K562 (cell line): Measurements from ENCODE around the gene EIF4G1. TPM values are rescaled to one million over a fixed set of nuclear protein-coding genes. Genes with fewer than 3 reads are reported as not detected.
A peak's percentile ranks its signal among the peaks of the same experiment; 100 is the strongest.

Source experiments
- CBFA2T3 ChIP-seq: fragments of 450-650 bp; IDR thresholded peaks from 2 replicates; pipeline ENCODE4 v1.6.1; 2017
- CREB3 ChIP-seq: fragments of 450-650 bp; conservative IDR thresholded peaks from 2 replicates; pipeline ENCODE4 v1.6.1; 2016; ENCODE audit warnings: missing genetic modification characterization, low read depth, mild to moderate bottlenecking, missing compliant biosample characterization, moderate library complexity
- DDX20 ChIP-seq: fragments of 450-650 bp; IDR thresholded peaks from 2 replicates; pipeline ENCODE4 v1.6.1; 2016; ENCODE audit warnings: missing genetic modification characterization, low read depth, mild to moderate bottlenecking, missing compliant biosample characterization, moderate library complexity
- ETS2 ChIP-seq: IDR thresholded peaks from 2 replicates; pipeline ENCODE4 v1.6.1; 2016; ENCODE audit warnings: borderline replicate concordance, missing genetic modification characterization, mild to moderate bottlenecking, moderate library complexity, missing compliant biosample characterization; ENCODE audit not compliant: poor library complexity, severe bottlenecking
- FOXA3 ChIP-seq, 2 experiments: fragments of 450-650 bp in 1 of 2; sonication (generic) in 1 of 2; formaldehyde crosslinking; IDR thresholded peaks in 1 of 2; conservative IDR thresholded peaks in 1 of 2; 2 replicates each; pipeline versions ENCODE4 v1.4.0 to v1.8.0; 2020 to 2022; ENCODE audit warnings: mild to moderate bottlenecking in 2 of 2, missing genetic modification reagents in 1 of 2
- NR2C1 ChIP-seq, 2 experiments: fragments of 450-650 bp; IDR thresholded peaks; 2 replicates each; pipeline ENCODE4 v1.6.1; 2017; ENCODE audit warnings: mild to moderate bottlenecking in 2 of 2, antibody characterized with exemption in 1 of 2, inconsistent platforms in 1 of 2, missing compliant biosample characterization in 1 of 2, missing genetic modification characterization in 1 of 2
- SMARCE1 ChIP-seq: fragments of 450-650 bp; IDR thresholded peaks from 2 replicates; pipeline ENCODE4 v1.7.1; 2016; ENCODE audit warnings: mild to moderate bottlenecking
- SOX6 ChIP-seq: fragments of 450-650 bp; IDR thresholded peaks from 2 replicates; pipeline ENCODE4 v1.6.1; 2014; ENCODE audit warnings: mild to moderate bottlenecking
- TSHZ1 ChIP-seq: fragments of 250-450 bp; sonication (Bioruptor Pico); IDR thresholded peaks from 2 replicates; pipeline ENCODE4 v1.4.0; 2020; ENCODE audit warnings: mild to moderate bottlenecking, moderate library complexity
- U2AF1 ChIP-seq: fragments of 200-400 bp; formaldehyde crosslinking; optimal IDR thresholded peaks from 2 replicates; pipeline ENCODE3; 2017; ENCODE audit warnings: mild to moderate bottlenecking, low read depth, low read length, moderate library complexity
- USF2 ChIP-seq: sonication (generic); formaldehyde crosslinking; IDR thresholded peaks from 2 replicates; pipeline ENCODE4 v1.5.0; 2020; ENCODE audit warnings: missing genetic modification reagents
- ZBTB7A ChIP-seq: IDR thresholded peaks from 2 replicates; pipeline ENCODE4 v1.6.1; 2011; ENCODE audit warnings: low read depth, mild to moderate bottlenecking, low read length, moderate library complexity, borderline replicate concordance; ENCODE audit not compliant: control insufficient read depth
- ZNF551 ChIP-seq: fragments of 250-450 bp; sonication (Bioruptor Pico); IDR thresholded peaks from 2 replicates; pipeline ENCODE4 v1.5.0; 2021; ENCODE audit warnings: mild to moderate bottlenecking, moderate library complexity
- polyA plus RNA-seq, 8 experiments: library from polyadenylated mRNA; depleted of rRNA in 4 of 8; stranded (reverse) in 5 of 8; unstranded in 3 of 8; fragments of >200 nt; fragmentation: Nextera tagmentation in 2 of 8; fragmentation: Illumina TruSeq in 1 of 8; extraction: Ambion mirVana in 2 of 8; extraction: Trizol in 1 of 8; gene quantifications; 2 replicates each; pipeline versions ENCODE4 v1.2.1 to v1.2.3, GENCODE V29; 2011 to 2014; ENCODE audit warnings: inconsistent platforms in 1 of 8, missing spikeins in 1 of 8
- total RNA-seq, 7 experiments: library from RNA; depleted of rRNA in 6 of 7; stranded (reverse); fragments of >200 nt in 6 of 7; fragmentation: Illumina TruSeq in 2 of 7; extraction: Trizol in 2 of 7; gene quantifications; 2 replicates each; pipeline versions ENCODE4 v1.2.1 to v1.2.3, GENCODE V29; 2011 to 2021; ENCODE audit warnings: low replicate concordance in 1 of 7
- TF ChIP-seq, protein P1 (sequence below): fragments of 450-650 bp; IDR thresholded peaks from 2 replicates; pipeline ENCODE4 v1.6.1; 2016
- TF ChIP-seq, protein P2 (sequence below): fragments of 250-450 bp; sonication (Bioruptor Pico); IDR thresholded peaks from 2 replicates; pipeline ENCODE4 v1.4.0; 2020; ENCODE audit warnings: mild to moderate bottlenecking, moderate library complexity, borderline replicate concordance
- TF ChIP-seq, protein P3 (sequence below): fragments of 450-650 bp; formaldehyde crosslinking; IDR thresholded peaks from 2 replicates; pipeline ENCODE4 v1.4.0; 2020; ENCODE audit warnings: mild to moderate bottlenecking, moderate library complexity

EIF4G1 gene
- total and polyA plus RNA-seq, 9 of the 15 experiments (the other 6 are each of a cell fraction or from before 2014, with no cell fraction given): 4.6 to 505 (median 155) TPM

- TF ChIP-seq TSHZ1 (CRISPR knock-in tag) (no peak), NR2C1 (IDR thresholded peaks at IDR 0.05) (no peak), NR2C1 (tag; IDR thresholded peaks at IDR 0.05) (no peak), CBFA2T3 (no peak), ZBTB7A (no peak), DDX20 (no peak), FOXA3 (CRISPR knock-in tag; conservative IDR thresholded peaks at IDR 0.05 in 1 of 2, IDR thresholded peaks at IDR 0.05 in 1 of 2) (peak; percentile 83 to 99), SMARCE1 (no peak), USF2 (CRISPR knock-in tag) (no peak), SOX6 (no peak), ZNF551 (CRISPR knock-in tag) (no peak), CREB3 (tag) (no peak), U2AF1 (no peak), ETS2 (tag) (no peak)
- TF ChIP-seq, protein P1, sequence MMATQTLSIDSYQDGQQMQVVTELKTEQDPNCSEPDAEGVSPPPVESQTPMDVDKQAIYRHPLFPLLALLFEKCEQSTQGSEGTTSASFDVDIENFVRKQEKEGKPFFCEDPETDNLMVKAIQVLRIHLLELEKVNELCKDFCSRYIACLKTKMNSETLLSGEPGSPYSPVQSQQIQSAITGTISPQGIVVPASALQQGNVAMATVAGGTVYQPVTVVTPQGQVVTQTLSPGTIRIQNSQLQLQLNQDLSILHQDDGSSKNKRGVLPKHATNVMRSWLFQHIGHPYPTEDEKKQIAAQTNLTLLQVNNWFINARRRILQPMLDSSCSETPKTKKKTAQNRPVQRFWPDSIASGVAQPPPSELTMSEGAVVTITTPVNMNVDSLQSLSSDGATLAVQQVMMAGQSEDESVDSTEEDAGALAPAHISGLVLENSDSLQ: peak; percentile 55
- TF ChIP-seq, protein P2, sequence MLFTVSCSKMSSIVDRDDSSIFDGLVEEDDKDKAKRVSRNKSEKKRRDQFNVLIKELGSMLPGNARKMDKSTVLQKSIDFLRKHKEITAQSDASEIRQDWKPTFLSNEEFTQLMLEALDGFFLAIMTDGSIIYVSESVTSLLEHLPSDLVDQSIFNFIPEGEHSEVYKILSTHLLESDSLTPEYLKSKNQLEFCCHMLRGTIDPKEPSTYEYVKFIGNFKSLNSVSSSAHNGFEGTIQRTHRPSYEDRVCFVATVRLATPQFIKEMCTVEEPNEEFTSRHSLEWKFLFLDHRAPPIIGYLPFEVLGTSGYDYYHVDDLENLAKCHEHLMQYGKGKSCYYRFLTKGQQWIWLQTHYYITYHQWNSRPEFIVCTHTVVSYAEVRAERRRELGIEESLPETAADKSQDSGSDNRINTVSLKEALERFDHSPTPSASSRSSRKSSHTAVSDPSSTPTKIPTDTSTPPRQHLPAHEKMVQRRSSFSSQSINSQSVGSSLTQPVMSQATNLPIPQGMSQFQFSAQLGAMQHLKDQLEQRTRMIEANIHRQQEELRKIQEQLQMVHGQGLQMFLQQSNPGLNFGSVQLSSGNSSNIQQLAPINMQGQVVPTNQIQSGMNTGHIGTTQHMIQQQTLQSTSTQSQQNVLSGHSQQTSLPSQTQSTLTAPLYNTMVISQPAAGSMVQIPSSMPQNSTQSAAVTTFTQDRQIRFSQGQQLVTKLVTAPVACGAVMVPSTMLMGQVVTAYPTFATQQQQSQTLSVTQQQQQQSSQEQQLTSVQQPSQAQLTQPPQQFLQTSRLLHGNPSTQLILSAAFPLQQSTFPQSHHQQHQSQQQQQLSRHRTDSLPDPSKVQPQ (CRISPR knock-in tag): no peak
- TF ChIP-seq, protein P3, sequence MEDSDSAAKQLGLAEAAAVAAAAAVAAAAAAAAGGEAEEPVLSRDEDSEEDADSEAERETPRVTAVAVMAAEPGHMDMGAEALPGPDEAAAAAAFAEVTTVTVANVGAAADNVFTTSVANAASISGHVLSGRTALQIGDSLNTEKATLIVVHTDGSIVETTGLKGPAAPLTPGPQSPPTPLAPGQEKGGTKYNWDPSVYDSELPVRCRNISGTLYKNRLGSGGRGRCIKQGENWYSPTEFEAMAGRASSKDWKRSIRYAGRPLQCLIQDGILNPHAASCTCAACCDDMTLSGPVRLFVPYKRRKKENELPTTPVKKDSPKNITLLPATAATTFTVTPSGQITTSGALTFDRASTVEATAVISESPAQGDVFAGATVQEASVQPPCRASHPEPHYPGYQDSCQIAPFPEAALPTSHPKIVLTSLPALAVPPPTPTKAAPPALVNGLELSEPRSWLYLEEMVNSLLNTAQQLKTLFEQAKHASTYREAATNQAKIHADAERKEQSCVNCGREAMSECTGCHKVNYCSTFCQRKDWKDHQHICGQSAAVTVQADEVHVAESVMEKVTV (CRISPR knock-in tag): peak; percentile 77
Measured at GRCh38 chr3:184371570-184372018, 57.2 kb downstream of the EIF4G1 start (continued).
